HG03064 (cell line): Measurements from ENCODE around the gene PLXND1.

ENCODE experiments used
- ATAC-seq: cut with Tn5 transposase; IDR thresholded peaks from one replicate; pipeline ENCODE4 v1.9.1; 2021; ENCODE audit warnings: low read depth; ENCODE audit not compliant: unreplicated experiment

The PLXND1 gene

GRCh38 chr3:129567939-129568338, 38.5 kb downstream of the PLXND1 start:
- ATAC-seq, result no peak

- no peak for ATAC-seq
Measured at GRCh38 chr3:129567176-129567705, 39.2 kb downstream of the PLXND1 start.

GRCh38 chr3:129565902-129566301, 40.6 kb downstream of the PLXND1 start:
- ATAC-seq, result no peak

- no peak for ATAC-seq
Measured at GRCh38 chr3:129564981-129565644, 41.4 kb downstream of the PLXND1 start.

- no peak for ATAC-seq
Measured at GRCh38 chr3:129563850-129564535, 42.5 kb downstream of the PLXND1 start.

- ATAC-seq, result no peak
Measured at GRCh38 chr3:129563332-129563731, 43.1 kb downstream of the PLXND1 start.

GRCh38 chr3:129562803-129563202, 43.7 kb downstream of the PLXND1 start:
- no peak for ATAC-seq

- no peak for ATAC-seq
Measured at GRCh38 chr3:129561619-129562248, 44.7 kb downstream of the PLXND1 start.

- ATAC-seq, result no peak
Measured at GRCh38 chr3:129560911-129561594, 45.4 kb downstream of the PLXND1 start.

GRCh38 chr3:129560269-129560787, 46.1 kb downstream of the PLXND1 start:
- ATAC-seq, result no peak

GRCh38 chr3:129559565-129560079, 46.9 kb downstream of the PLXND1 start:
- no peak for ATAC-seq

GRCh38 chr3:129558772-129559564, 47.5 kb downstream of the PLXND1 start:
- ATAC-seq, result no peak

- no peak for ATAC-seq
Measured at GRCh38 chr3:129558081-129558771, 48.2 kb downstream of the PLXND1 start.

GRCh38 chr3:129557548-129557894, 49.0 kb downstream of the PLXND1 start:
- no peak for ATAC-seq

- ATAC-seq, result no peak
Measured at GRCh38 chr3:129556890-129557547, 49.5 kb downstream of the PLXND1 start.

- no peak for ATAC-seq
Measured at GRCh38 chr3:129556358-129556695, 50.1 kb downstream of the PLXND1 start.

GRCh38 chr3:129555616-129556357, 50.7 kb downstream of the PLXND1 start:
- no peak for ATAC-seq

GRCh38 chr3:129555153-129555550, 51.3 kb downstream of the PLXND1 start:
- no peak for ATAC-seq
